H1 (cell line): ENCODE data around the gene LHFPL3. TPM values are rescaled to one million over a fixed set of nuclear protein-coding genes. Genes with fewer than 3 reads are reported as not detected.

Experiments used
- ASH2L ChIP-seq: fragments of 200-600, 300-600 bp; sonication (generic); IDR thresholded peaks from one replicate; pipeline ENCODE4 v1.7.1; 2017; ENCODE audit warnings: low read length
- CTBP2 ChIP-seq: IDR thresholded peaks from 2 replicates; pipeline ENCODE4 v1.7.0; 2011; ENCODE audit warnings: borderline replicate concordance, mild to moderate bottlenecking, moderate library complexity, mixed read lengths, low read length; ENCODE audit not compliant: insufficient read depth, insufficient read length
- EGR1 ChIP-seq: IDR thresholded peaks from 2 replicates; pipeline ENCODE4 v1.6.1; 2011; ENCODE audit warnings: low read depth, low read length, borderline replicate concordance
- EZH2 ChIP-seq: fragments of 200-600 bp; sonication (generic); IDR thresholded peaks from 2 replicates; pipeline ENCODE4 v1.7.1; 2012; ENCODE audit warnings: low read depth, mild to moderate bottlenecking, moderate library complexity, low read length, inconsistent platforms; ENCODE audit not compliant: severe bottlenecking
- KDM1A ChIP-seq: fragments of 200-600, 300-600 bp; sonication (generic); IDR thresholded peaks from 2 replicates; pipeline ENCODE4 v1.7.1; 2016; ENCODE audit warnings: mild to moderate bottlenecking, low read length, borderline replicate concordance
- RAD21 ChIP-seq, 2 experiments: IDR thresholded peaks in 1 of 2; conservative IDR thresholded peaks in 1 of 2; 2 replicates each; pipeline ENCODE4 v1.6.1; 2011; ENCODE audit warnings: low read depth in 2 of 2, low read length in 2 of 2, improper control_type of control experiment in 1 of 2, inconsistent platforms in 1 of 2, mild to moderate bottlenecking in 1 of 2, moderate library complexity in 1 of 2
- SIN3A ChIP-seq, 2 experiments: IDR thresholded peaks in 1 of 2; conservative IDR thresholded peaks in 1 of 2; 2 replicates each; pipeline ENCODE4 v1.6.1; 2011 to 2012; ENCODE audit warnings: low read length in 2 of 2, improper control_type of control experiment in 1 of 2, low read depth in 1 of 2, mild to moderate bottlenecking in 1 of 2
- SP4 ChIP-seq: IDR thresholded peaks from 2 replicates; pipeline ENCODE4 v1.6.1; 2012; ENCODE audit warnings: low read length, inconsistent platforms
- TBP ChIP-seq: IDR thresholded peaks from 2 replicates; pipeline ENCODE4 v1.6.1; 2011; ENCODE audit warnings: low read depth, low read length, improper control_type of control experiment
- polyA plus RNA-seq, 7 experiments: library from polyadenylated mRNA; depleted of rRNA in 3 of 7; stranded (reverse) in 5 of 7; unstranded in 2 of 7; fragments of >200 nt in 5 of 7; fragments of 200-250 nt in 2 of 7; gene quantifications; 1 replicate in 5 of 7; 2 replicates in 1 of 7; 4 replicates in 1 of 7; pipeline versions ENCODE4 v1.2.1 to v1.2.3, GENCODE V29; 2011 to 2013; ENCODE audit warnings: missing spikeins in 2 of 7, mixed read lengths in 2 of 7
- total RNA-seq: library from RNA; stranded (reverse); fragmentation: NEBNext Ultra II Directional; extraction: Animal tissue kit (Norgen Biotek cat#: 25700); gene quantifications from 2 replicates; pipeline ENCODE4 v1.2.1, GENCODE V29; 2021

The LHFPL3 gene
- total and polyA plus RNA-seq, 2 of the 8 experiments (the other 6 are each of a cell fraction or from before 2014, with no cell fraction given), result 0.24 to 0.50 TPM

DNA sequence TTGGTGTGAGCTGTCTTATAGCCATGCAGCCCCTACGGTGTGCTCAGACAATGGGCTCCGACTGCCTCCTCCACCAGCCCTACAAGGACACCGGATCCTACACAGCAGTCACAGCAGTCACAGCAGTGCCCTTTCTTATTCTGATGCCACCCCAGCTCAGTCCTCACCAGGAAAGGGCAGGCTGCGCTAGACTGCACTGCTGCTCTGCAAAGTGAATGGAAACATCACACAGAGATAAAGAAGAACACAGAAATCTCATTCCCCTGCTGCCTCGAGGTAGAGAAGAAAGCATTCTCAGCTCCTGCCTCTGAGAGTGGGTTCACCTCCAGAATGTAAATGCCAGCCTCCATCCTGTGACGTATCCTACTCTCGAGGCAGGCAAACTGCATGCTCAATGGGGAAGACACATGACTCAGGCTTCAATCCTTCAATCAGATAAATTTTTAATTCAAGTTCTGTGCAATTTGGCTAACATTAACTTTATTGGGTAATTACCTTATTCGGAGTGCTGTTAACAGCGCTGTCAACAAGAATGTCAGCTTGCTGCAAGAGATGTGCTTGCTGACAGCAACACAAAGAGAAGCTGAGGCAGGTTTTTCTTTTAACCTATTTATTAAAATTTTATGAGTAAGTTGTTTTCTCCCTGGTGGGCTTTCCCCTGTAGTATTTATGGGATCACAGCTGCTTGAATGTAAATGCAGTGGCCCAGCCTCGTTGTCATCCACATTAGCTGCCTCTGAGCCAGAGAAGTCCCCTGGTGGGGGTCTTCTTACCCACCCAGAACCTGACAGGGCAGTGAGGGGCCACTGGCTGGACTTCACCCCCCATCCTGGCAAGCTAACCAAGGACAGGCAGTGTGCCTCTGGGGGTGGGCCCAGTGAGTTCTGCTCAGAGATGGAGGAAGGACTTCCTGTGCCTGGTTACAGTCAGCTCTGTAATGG is 444.3 kb downstream of the LHFPL3 start (continued):
- TF ChIP-seq EZH2, result peak; percentile 27
- TF ChIP-seq CTBP2, result peak; percentile 86
- peak; percentile 19; the same call in 1 of the 2 replicates for TF ChIP-seq TBP
- TF ChIP-seq EGR1, result no peak; the same call in 1 of the 2 replicates
- no peak for TF ChIP-seq SIN3A (conservative IDR thresholded peaks at IDR 0.05 in 1 of 2, IDR thresholded peaks at IDR 0.05 in 1 of 2; ENCODE audit: low read depth in 1 of 2, low read length in 2 of 2)
- TF ChIP-seq RAD21 (IDR thresholded peaks at IDR 0.05 in 1 of 2, conservative IDR thresholded peaks at IDR 0.05 in 1 of 2; ENCODE audit: low read depth in 2 of 2, low read length in 2 of 2), result peak; percentile 50 to 59
- TF ChIP-seq ASH2L, result peak; percentile 76
- TF ChIP-seq SP4, result peak; percentile 74; the same call in 1 of the 2 replicates
- peak; percentile 82; the same call in 1 of the 2 replicates for TF ChIP-seq KDM1A
